Suprapubic skin (tissue), 4 donors: ENCODE measurements around the gene MCM5. TPM values are rescaled to one million over a fixed set of nuclear protein-coding genes. Genes with fewer than 3 reads are reported as not detected.

Source experiments
- DNase-seq, 2 donors: peaks; one replicate each; pipeline ENCODE4 v3.0.0-alpha.2; 2019; ENCODE audit warnings: low spot score in 2 of 2
- H3K27ac ChIP-seq: fragments of 200-600 bp; sonication (generic); one replicate; pipeline ENCODE4 v1.5.1; 2019
- H3K27me3 ChIP-seq: fragments of 200-600 bp; sonication (generic); one replicate; pipeline ENCODE4 v1.5.1; 2019
- H3K36me3 ChIP-seq: fragments of 200-600 bp; sonication (generic); one replicate; pipeline ENCODE4 v1.5.1; 2019
- H3K4me1 ChIP-seq: fragments of 200-600 bp; sonication (generic); one replicate; pipeline ENCODE4 v1.5.1; 2019
- H3K4me3 ChIP-seq: fragments of 200-600 bp; sonication (generic); one replicate; pipeline ENCODE4 v1.5.1; 2019; ENCODE audit warnings: mild to moderate bottlenecking
- H3K9me3 ChIP-seq: fragments of 200-600 bp; sonication (generic); one replicate; pipeline ENCODE4 v1.5.1; 2019
- EP300 ChIP-seq: sonication (generic); formaldehyde crosslinking; IDR thresholded peaks from one replicate; pipeline ENCODE4 v1.6.1; 2017; ENCODE audit warnings: antibody characterized with exemption
- POLR2A ChIP-seq, 2 donors: fragments of 450-650 bp; IDR thresholded peaks; one replicate each; pipeline ENCODE4 v1.6.1; 2017; ENCODE audit warnings: antibody characterized with exemption in 2 of 2, mild to moderate bottlenecking in 2 of 2, moderate library complexity in 2 of 2
- POLR2AphosphoS5 ChIP-seq, 3 donors: sonication (generic); formaldehyde crosslinking; IDR thresholded peaks; one replicate each; pipeline ENCODE4 v1.6.1; 2017; ENCODE audit warnings: antibody characterized with exemption in 3 of 3
- WGBS: methylation state at CpG from one replicate; pipeline ENCODE4 v1.1.5; 2018; 5-methylcytosine and 5-hydroxymethylcytosine counted together
- total RNA-seq, 4 donors: library from RNA; depleted of rRNA; stranded (reverse); fragments of >200 nt; gene quantifications; one replicate each; pipeline ENCODE4 v1.1.0, GENCODE V29; 2016
- TF ChIP-seq, protein P1 (sequence below), 2 donors: fragments of 200-600 bp in 1 of 2; fragments of 450-650 bp in 1 of 2; sonication (generic) in 1 of 2; IDR thresholded peaks; one replicate each; pipeline ENCODE4 v1.5.1; 2016 to 2019; ENCODE audit warnings: antibody characterized with exemption in 2 of 2, mild to moderate bottlenecking in 1 of 2, moderate library complexity in 1 of 2

MCM5 gene
- total RNA-seq, 4 donors from 2014 or later = 19.7 to 41.3 (median 32.6) TPM

DNA sequence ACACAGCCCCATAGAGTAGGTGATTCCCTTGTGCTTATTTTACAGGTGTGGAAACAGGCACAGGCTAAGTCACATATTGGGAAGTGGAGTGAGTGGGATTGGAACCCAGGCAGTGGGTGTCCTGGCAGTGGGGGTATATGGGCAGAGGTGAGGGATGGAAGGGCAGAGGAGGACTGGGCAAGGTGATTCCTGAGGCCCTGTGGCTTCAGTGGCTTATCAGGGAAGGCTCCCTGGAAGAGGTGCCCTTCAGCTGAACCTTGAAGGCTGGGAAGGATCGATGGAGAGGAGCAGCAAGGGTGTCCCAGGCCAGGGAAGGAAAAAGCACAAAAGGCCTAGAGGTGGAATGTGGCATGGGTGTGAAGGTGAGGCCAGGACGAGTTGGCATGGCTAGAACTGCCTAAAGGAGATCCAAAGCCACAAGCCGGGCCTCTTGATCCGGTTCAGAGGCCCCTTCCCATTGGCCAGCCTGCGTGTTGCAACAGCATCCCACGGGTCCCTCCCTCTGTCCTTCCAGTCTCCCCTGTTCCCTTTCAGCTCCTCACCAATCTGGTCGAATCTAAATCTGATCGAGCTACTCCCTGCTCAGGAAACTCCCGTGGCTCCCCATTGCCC lies 41.7 kb downstream of the MCM5 start:
- no peaks in the 10 kb centered on the region for H3K27me3 ChIP-seq
- no peak overlapping the region for H3K27ac ChIP-seq
- H3K36me3 ChIP-seq = no peaks in the 10 kb centered on the region
- no peaks in the 10 kb centered on the region for H3K4me1 ChIP-seq
- TF ChIP-seq EP300 (no peak), POLR2AphosphoS5 (IDR thresholded peaks at IDR 0.05) (no peak), POLR2A (IDR thresholded peaks at IDR 0.05) (no peak)
- TF ChIP-seq, protein P1, sequence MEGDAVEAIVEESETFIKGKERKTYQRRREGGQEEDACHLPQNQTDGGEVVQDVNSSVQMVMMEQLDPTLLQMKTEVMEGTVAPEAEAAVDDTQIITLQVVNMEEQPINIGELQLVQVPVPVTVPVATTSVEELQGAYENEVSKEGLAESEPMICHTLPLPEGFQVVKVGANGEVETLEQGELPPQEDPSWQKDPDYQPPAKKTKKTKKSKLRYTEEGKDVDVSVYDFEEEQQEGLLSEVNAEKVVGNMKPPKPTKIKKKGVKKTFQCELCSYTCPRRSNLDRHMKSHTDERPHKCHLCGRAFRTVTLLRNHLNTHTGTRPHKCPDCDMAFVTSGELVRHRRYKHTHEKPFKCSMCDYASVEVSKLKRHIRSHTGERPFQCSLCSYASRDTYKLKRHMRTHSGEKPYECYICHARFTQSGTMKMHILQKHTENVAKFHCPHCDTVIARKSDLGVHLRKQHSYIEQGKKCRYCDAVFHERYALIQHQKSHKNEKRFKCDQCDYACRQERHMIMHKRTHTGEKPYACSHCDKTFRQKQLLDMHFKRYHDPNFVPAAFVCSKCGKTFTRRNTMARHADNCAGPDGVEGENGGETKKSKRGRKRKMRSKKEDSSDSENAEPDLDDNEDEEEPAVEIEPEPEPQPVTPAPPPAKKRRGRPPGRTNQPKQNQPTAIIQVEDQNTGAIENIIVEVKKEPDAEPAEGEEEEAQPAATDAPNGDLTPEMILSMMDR (IDR thresholded peaks at IDR 0.05) = no peak
- 78% methylated on average over 9 of the region's 9 CpGs for WGBS
- H3K9me3 ChIP-seq = no peaks in the 10 kb centered on the region
- no peak for DNase-seq
- no peak overlapping the region for H3K4me3 ChIP-seq

DNA sequence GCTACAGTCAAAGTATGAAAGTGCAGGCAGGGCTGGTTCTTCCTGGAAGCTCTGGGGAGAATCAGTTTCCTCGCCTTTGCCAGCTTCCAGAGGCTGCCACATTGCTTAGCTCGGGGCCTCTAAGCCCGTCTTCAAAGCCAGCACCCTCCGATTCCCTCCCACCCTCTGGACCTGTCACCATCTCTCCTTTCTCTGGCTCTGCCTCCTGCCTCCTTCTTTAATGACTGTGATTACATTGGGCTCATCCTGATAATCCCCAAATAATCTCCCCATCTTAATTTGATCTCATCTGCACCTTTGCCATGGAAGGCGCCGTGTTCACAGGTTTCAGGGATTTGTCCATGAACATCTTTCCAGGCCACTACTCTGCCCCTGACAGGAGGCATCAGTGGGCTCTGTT lies 42.5 kb downstream of the MCM5 start:
- TF ChIP-seq POLR2AphosphoS5 (IDR thresholded peaks at IDR 0.05) = no peak
- no peak for TF ChIP-seq POLR2A (IDR thresholded peaks at IDR 0.05)
- no peak for TF ChIP-seq EP300
- TF ChIP-seq, protein P1 (IDR thresholded peaks at IDR 0.05) = no peak
- WGBS = 75% methylated on average over 6 of the region's 6 CpGs
- Histone ChIP-seq H3K4me1 (no peaks in the 10 kb centered on the region), H3K9me3 (no peaks in the 10 kb centered on the region), H3K4me3 (no peak overlapping the region), H3K27ac (no peak overlapping the region), H3K36me3 (no peaks in the 10 kb centered on the region), H3K27me3 (no peaks in the 10 kb centered on the region)
- DNase-seq = no peak

DNA sequence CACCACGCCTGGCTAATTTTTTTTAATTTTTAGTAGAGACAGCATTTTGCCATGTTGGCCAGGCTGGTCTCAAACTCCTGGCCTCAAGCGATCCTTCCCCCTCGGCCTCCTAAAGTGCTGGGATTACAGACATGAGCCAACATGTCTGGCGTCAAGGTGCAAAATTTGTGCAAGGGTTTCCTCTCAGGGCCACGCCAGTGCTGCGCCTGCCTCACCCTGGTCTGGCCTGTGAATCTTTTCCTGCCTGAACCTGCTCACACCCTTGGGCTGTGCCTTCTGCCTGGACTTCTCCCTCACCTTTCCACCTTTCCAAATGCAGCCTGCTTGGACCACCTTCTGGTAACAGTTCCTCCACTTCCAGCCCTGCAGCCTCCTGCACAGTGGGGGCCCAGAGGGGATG lies 43.4 kb downstream of the MCM5 start:
- H3K4me3 ChIP-seq = no peak overlapping the region
- no peaks in the 10 kb centered on the region for H3K9me3 ChIP-seq
- no peak for DNase-seq
- no peaks in the 10 kb centered on the region for H3K36me3 ChIP-seq
- no peaks in the 10 kb centered on the region for H3K4me1 ChIP-seq
- H3K27ac ChIP-seq = no peak overlapping the region
- no peaks in the 10 kb centered on the region for H3K27me3 ChIP-seq
- TF ChIP-seq, protein P1 (IDR thresholded peaks at IDR 0.05) = no peak
- TF ChIP-seq EP300 (no peak), POLR2AphosphoS5 (IDR thresholded peaks at IDR 0.05) (no peak), POLR2A (IDR thresholded peaks at IDR 0.05) (no peak)
- 69% methylated on average over 6 of the region's 6 CpGs for WGBS

DNA sequence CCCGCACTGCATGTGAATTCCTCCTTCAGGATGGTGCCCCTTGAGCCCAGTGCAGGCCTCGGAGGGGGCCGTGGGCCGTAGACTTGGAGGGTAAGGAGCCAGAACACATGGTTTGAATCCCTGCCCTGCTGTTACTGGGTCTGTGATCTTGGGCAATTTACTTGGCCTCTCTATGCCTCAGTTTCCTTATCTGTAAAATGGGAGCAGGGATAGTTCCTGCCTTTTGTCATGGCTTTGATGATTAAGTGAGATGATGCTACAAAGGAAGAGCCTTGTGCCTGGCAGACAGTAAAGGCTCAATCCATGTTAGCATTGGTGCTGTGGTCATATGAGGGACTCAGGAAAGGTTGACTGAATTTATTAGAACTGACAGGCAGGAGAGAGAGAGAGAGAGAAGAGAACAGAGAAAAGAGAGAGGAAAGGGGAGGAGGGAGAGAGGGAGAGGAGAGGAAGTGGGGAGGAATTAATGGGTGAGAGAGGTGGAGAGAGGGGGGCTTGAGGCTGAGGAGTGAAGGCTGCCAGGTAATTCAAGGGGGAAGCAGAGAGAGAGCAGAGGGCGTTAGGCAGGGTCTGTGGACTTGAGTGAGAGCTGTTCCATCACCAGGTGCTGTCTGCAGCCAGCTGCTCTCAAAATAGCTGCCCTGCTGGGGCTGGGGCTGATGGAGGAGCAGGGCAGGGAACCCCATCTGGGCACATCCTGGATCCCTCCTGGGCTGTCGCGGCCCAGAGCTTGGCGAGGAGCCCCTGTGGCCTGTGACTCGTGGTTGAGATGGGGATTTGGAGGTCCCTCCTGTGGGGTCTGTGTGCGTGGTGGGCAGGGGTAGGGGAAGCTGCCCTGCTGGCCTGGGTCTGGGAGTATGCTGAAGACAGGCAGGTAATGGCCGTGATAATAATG lies 44.1 kb downstream of the MCM5 start:
- no peaks in the 10 kb centered on the region for H3K9me3 ChIP-seq
- WGBS = 80% methylated on average over 9 of the region's 11 CpGs
- H3K4me3 ChIP-seq = no peak overlapping the region
- no peaks in the 10 kb centered on the region for H3K4me1 ChIP-seq
- no peaks in the 10 kb centered on the region for H3K36me3 ChIP-seq
- no peak overlapping the region for H3K27ac ChIP-seq
- no peak for TF ChIP-seq POLR2A (IDR thresholded peaks at IDR 0.05)
- TF ChIP-seq, protein P1 (IDR thresholded peaks at IDR 0.05) = no peak
- TF ChIP-seq EP300 = no peak
- no peak for TF ChIP-seq POLR2AphosphoS5 (IDR thresholded peaks at IDR 0.05)
- no peaks in the 10 kb centered on the region for H3K27me3 ChIP-seq
- DNase-seq = no peak

DNA sequence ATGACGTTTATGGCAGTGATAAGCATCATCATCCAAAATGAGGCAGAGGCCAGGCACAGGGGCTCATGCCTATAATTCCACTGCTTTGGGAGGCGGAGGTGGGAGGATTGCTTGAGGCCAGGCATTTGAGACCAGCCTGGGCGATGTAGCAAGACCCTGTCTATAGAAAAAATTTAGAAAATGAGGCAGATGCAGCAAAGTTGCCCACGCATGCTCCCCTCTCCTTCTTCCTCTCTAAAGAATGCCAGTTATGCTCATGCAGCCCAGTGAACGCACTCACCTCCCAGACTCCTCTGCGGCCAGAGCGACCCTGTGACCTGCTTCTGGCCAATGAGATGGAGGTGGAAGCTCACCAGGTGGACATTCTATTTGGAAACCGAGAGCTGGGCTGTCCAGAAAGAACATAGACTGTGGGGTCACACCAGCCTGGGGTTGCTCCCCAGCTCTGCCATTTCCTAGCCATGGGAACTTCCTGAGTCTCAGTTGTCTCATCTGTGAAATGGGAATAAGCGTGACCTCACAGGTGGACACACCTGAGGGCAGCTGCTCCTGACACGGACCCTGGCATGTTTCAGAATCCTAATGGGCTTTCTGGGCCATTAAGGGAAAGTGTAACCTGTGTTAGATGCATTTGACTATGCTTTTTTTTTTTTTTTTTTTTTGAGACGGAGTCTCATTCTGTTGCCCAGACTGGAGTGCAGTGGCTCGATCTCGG lies 44.9 kb downstream of the MCM5 start:
- H3K9me3 ChIP-seq = no peaks in the 10 kb centered on the region
- no peaks in the 10 kb centered on the region for H3K27me3 ChIP-seq
- no peaks in the 10 kb centered on the region for H3K36me3 ChIP-seq
- TF ChIP-seq POLR2AphosphoS5 (IDR thresholded peaks at IDR 0.05) (no peak), EP300 (no peak), POLR2A (IDR thresholded peaks at IDR 0.05) (no peak)
- TF ChIP-seq, protein P1 (IDR thresholded peaks at IDR 0.05) = no peak
- WGBS = 95% methylated on average over 13 of the region's 13 CpGs
- H3K4me1 ChIP-seq = no peaks in the 10 kb centered on the region
- H3K27ac ChIP-seq = no peak overlapping the region
- no peak overlapping the region for H3K4me3 ChIP-seq
- DNase-seq = no peak
